Astrocyte (in vitro differentiated cells and primary cell): ENCODE data around the gene PER2.

Experiments
- EZH2 ChIP-seq: IDR thresholded peaks from 2 replicates; pipeline ENCODE4 v1.6.1; 2012; ENCODE audit warnings: mild to moderate bottlenecking, low read length, inconsistent platforms; ENCODE audit not compliant: insufficient read depth
- TF ChIP-seq, protein P1 (sequence below): IDR thresholded peaks from 2 replicates; pipeline ENCODE4 v1.5.1; 2011; ENCODE audit warnings: low read depth, mild to moderate bottlenecking, inconsistent platforms, low read length, moderate library complexity; ENCODE audit not compliant: insufficient read depth

GRCh38 chr2:238216651-238217184 lies 71.7 kb downstream of the PER2 start:
- TF ChIP-seq, protein P1, sequence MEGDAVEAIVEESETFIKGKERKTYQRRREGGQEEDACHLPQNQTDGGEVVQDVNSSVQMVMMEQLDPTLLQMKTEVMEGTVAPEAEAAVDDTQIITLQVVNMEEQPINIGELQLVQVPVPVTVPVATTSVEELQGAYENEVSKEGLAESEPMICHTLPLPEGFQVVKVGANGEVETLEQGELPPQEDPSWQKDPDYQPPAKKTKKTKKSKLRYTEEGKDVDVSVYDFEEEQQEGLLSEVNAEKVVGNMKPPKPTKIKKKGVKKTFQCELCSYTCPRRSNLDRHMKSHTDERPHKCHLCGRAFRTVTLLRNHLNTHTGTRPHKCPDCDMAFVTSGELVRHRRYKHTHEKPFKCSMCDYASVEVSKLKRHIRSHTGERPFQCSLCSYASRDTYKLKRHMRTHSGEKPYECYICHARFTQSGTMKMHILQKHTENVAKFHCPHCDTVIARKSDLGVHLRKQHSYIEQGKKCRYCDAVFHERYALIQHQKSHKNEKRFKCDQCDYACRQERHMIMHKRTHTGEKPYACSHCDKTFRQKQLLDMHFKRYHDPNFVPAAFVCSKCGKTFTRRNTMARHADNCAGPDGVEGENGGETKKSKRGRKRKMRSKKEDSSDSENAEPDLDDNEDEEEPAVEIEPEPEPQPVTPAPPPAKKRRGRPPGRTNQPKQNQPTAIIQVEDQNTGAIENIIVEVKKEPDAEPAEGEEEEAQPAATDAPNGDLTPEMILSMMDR = no peak
- TF ChIP-seq EZH2 = no peak
